GM12878 (cell line): Measurements from ENCODE around the gene AATF. TPM values are rescaled to one million over a fixed set of nuclear protein-coding genes. Genes with fewer than 3 reads are reported as not detected.

Source experiments
- ATAC-seq: fragments of 200-7000 bp; cut with Tn5 transposase; 3 replicates; pipeline ENCODE4 v1.9.1; 2020; ENCODE audit warnings: mild to moderate bottlenecking, moderate library complexity
- BruUV-seq: library from RNA; stranded (reverse); fragments of 400-500 nt; replicated peaks from 2 replicates; lab custom pipeline; 2021; lab: Mats Ljungman, UMichigan
- CTCF ChIA-PET: fragments of 300-600 bp; sonication (Branson Sonifier 250); formaldehyde crosslinking; extraction: SDS; loops from one replicate; lab custom pipeline; 2021; ENCODE audit warnings: inconsistent platforms; lab: Yijun Ruan, JAX
- POLR2A ChIA-PET: fragments of 350-600 bp; formaldehyde crosslinking; extraction: SDS; loops from one replicate; lab custom pipeline; 2021; ENCODE audit warnings: inconsistent platforms; lab: Charles Lee
- RAD21 ChIA-PET: fragments of 300-600 bp; sonication (Branson Sonifier 250); formaldehyde crosslinking; loops from one replicate; lab custom pipeline; 2023; ENCODE audit warnings: antibody characterized with exemption; ENCODE audit not compliant: unreplicated experiment; lab: Charles Lee
- SMC1A ChIA-PET: fragments of 300-600 bp; sonication (Branson Sonifier 250); formaldehyde crosslinking; loops from one replicate; lab custom pipeline; 2023; ENCODE audit not compliant: unreplicated experiment, uncharacterized antibody; lab: Charles Lee
- DNase-seq: peaks from one replicate; pipeline ENCODE4 v3.0.0-alpha.2; 2011; ENCODE audit warnings: low read depth, low spot score
- FAIRE-seq: peaks from 3 replicates; lab custom pipeline; 2011; peaks lifted over from hg19 to GRCh38; lab: Jason Lieb, UNC
- H2AFZ ChIP-seq: 2 replicates; pipeline ENCODE4 v1.6.0; 2011; ENCODE audit warnings: low read depth, low read length, control low read depth; ENCODE audit not compliant: control insufficient read depth
- H3K27ac ChIP-seq: 2 replicates; pipeline ENCODE4 v1.5.1; 2011; ENCODE audit warnings: control low read depth; ENCODE audit not compliant: control insufficient read depth, insufficient read depth
- H3K27me3 ChIP-seq, 2 experiments: replicated peaks in 1 of 2; 2 replicates each; pipeline versions ENCODE4 v1.6.0 to v1.6.1; 2011; ENCODE audit warnings: low read length in 1 of 2; ENCODE audit not compliant: control insufficient read depth in 2 of 2, insufficient read depth in 2 of 2
- H3K36me3 ChIP-seq, 2 experiments: 2 replicates each; pipeline ENCODE4 v1.5.1; 2011; ENCODE audit warnings: low read length in 1 of 2; ENCODE audit not compliant: control insufficient read depth in 2 of 2, insufficient read depth in 2 of 2
- H3K4me1 ChIP-seq: 2 replicates; pipeline ENCODE4 v1.6.1; 2011; ENCODE audit warnings: mild to moderate bottlenecking, low read length, moderate library complexity, mixed read lengths; ENCODE audit not compliant: control insufficient read depth, insufficient read depth
- H3K4me2 ChIP-seq: 2 replicates; pipeline ENCODE4 v1.6.0; 2011; ENCODE audit warnings: control low read depth; ENCODE audit not compliant: control insufficient read depth, insufficient read depth
- H3K4me3 ChIP-seq: fragments of 200-600 bp; sonication (generic); 2 replicates; pipeline ENCODE4 v1.5.1; 2016
- H3K79me2 ChIP-seq: 2 replicates; pipeline ENCODE4 v1.6.0; 2011; ENCODE audit warnings: low read length; ENCODE audit not compliant: control insufficient read depth, insufficient read depth
- H3K9ac ChIP-seq: 2 replicates; pipeline ENCODE4 v1.8.0; 2011; ENCODE audit warnings: low read length, control low read depth, mixed read lengths; ENCODE audit not compliant: control insufficient read depth, insufficient read depth
- H3K9me3 ChIP-seq: replicated peaks from 3 replicates; pipeline ENCODE4 v1.5.1; 2011; ENCODE audit warnings: mild to moderate bottlenecking, low read length; ENCODE audit not compliant: control insufficient read depth, insufficient read depth
- H4K20me1 ChIP-seq: 2 replicates; pipeline ENCODE4 v1.6.0; 2011; ENCODE audit not compliant: control insufficient read depth, insufficient read depth
- ASH2L ChIP-seq: fragments of 300-600, 200-600 bp; sonication (generic); IDR thresholded peaks from 2 replicates; pipeline ENCODE4 v1.6.1; 2017; ENCODE audit warnings: low read depth, mild to moderate bottlenecking, borderline replicate concordance
- CBFB ChIP-seq: IDR thresholded peaks from 2 replicates; pipeline ENCODE4 v1.6.1; 2016; ENCODE audit warnings: antibody characterized with exemption, low read depth
- DPF2 ChIP-seq: fragments of 450-650 bp; IDR thresholded peaks from 2 replicates; pipeline ENCODE4 v1.6.1; 2017; ENCODE audit warnings: mild to moderate bottlenecking
- EP300 ChIP-seq, 2 experiments: fragments of 150-350 bp in 1 of 2; IDR thresholded peaks; 2 replicates each; pipeline ENCODE4 v1.6.1; 2011 to 2012; ENCODE audit warnings: low read depth in 2 of 2, low read length in 2 of 2, borderline replicate concordance in 1 of 2, improper control_type of control experiment in 1 of 2, inconsistent platforms in 1 of 2; ENCODE audit not compliant: control insufficient read depth in 1 of 2
- ETV6 ChIP-seq, 2 experiments: fragments of 450-650 bp in 1 of 2; IDR thresholded peaks in 1 of 2; conservative IDR thresholded peaks in 1 of 2; 2 replicates each; pipeline ENCODE4 v1.6.1; 2014; ENCODE audit warnings: antibody characterized with exemption in 1 of 2, borderline replicate concordance in 1 of 2, low read depth in 1 of 2, mild to moderate bottlenecking in 1 of 2, moderate library complexity in 1 of 2
- FOXK2 ChIP-seq: fragments of 450-650 bp; IDR thresholded peaks from 2 replicates; pipeline ENCODE4 v1.6.1; 2017; ENCODE audit warnings: mild to moderate bottlenecking, moderate library complexity
- IRF4 ChIP-seq: IDR thresholded peaks from 2 replicates; pipeline ENCODE4 v1.6.1; 2011; ENCODE audit warnings: low read depth, low read length
- MEF2A ChIP-seq: IDR thresholded peaks from 2 replicates; pipeline ENCODE4 v1.6.1; 2011; ENCODE audit warnings: low read depth, mild to moderate bottlenecking, low read length, moderate library complexity; ENCODE audit not compliant: insufficient read depth
- NFXL1 ChIP-seq: fragments of 450-650 bp; IDR thresholded peaks from 2 replicates; pipeline ENCODE4 v1.6.1; 2017; ENCODE audit warnings: antibody characterized with exemption, mild to moderate bottlenecking, borderline replicate concordance
- NRF1 ChIP-seq: conservative IDR thresholded peaks from 2 replicates; pipeline ENCODE4 v1.6.1; 2011; ENCODE audit warnings: mild to moderate bottlenecking, low read depth, low read length, improper control_type of control experiment
- RBBP5 ChIP-seq: fragments of 200-600 bp; sonication (generic); conservative IDR thresholded peaks from 2 replicates; pipeline ENCODE4 v1.6.1; 2016
- RFX5 ChIP-seq: IDR thresholded peaks from 2 replicates; pipeline ENCODE4 v1.6.1; 2011; ENCODE audit warnings: low read depth, low read length, improper control_type of control experiment
- ZNF217 ChIP-seq: fragments of 450-650 bp; IDR thresholded peaks from 2 replicates; pipeline ENCODE4 v1.6.1; 2017; ENCODE audit warnings: antibody characterized with exemption, mild to moderate bottlenecking
- ZNF384 ChIP-seq: IDR thresholded peaks from 2 replicates; pipeline ENCODE4 v1.6.1; 2012; ENCODE audit warnings: low read depth, mild to moderate bottlenecking, low read length, improper control_type of control experiment, borderline replicate concordance
- WGBS: methylation state at CpG from one replicate; pipeline ENCODE4 v1.1.6; 2016; ENCODE audit warnings: low lambda C conversion rate; ENCODE audit not compliant: insufficient replicate concordance, insufficient coverage; ENCODE audit errors: missing lambda C conversion rate; 5-methylcytosine and 5-hydroxymethylcytosine counted together
- in situ Hi-C: fragments of 300-500 bp; cut with MboI; formaldehyde crosslinking; loops from 9 replicates; pipeline ENCODE4 v1.14.3; 2018; ENCODE audit warnings: mixed read lengths
- intact Hi-C: fragments of 100-400 bp; cut with micrococcal nuclease; formaldehyde crosslinking; loops from one replicate; pipeline ENCODE4 v1.14.2; 2022; ENCODE audit not compliant: unreplicated experiment
- polyA plus RNA-seq, 11 experiments: library from polyadenylated mRNA; depleted of rRNA in 4 of 11; unstranded in 6 of 11; stranded (reverse) in 5 of 11; fragments of >200 nt; fragmentation: Nextera tagmentation in 4 of 11; fragmentation: Illumina TruSeq in 1 of 11; extraction: Ambion mirVana in 4 of 11; extraction: Trizol in 1 of 11; gene quantifications; 1 replicate in 1 of 11; 2 replicates in 10 of 11; pipeline versions ENCODE4 v1.2.1 to v1.2.3, GENCODE V29; 2011 to 2016; ENCODE audit warnings: inconsistent platforms in 2 of 11, missing spikeins in 2 of 11, low read depth in 1 of 11
- total RNA-seq, 4 experiments: library from RNA; depleted of rRNA in 3 of 4; stranded (reverse); fragments of >200 nt in 3 of 4; fragmentation: Illumina TruSeq in 1 of 4; extraction: Trizol in 1 of 4; gene quantifications; 2 replicates each; pipeline versions ENCODE4 v1.2.1 to v1.2.3, GENCODE V29; 2013 to 2021
- TF ChIP-seq, protein P1 (sequence below): fragments of 150-350 bp; IDR thresholded peaks from 2 replicates; pipeline ENCODE4 v1.6.1; 2014; ENCODE audit warnings: mild to moderate bottlenecking, low read depth, low read length
- TF ChIP-seq, protein P2 (sequence below): IDR thresholded peaks from 2 replicates; pipeline ENCODE4 v1.6.1; 2011; ENCODE audit warnings: borderline replicate concordance, low read depth, mild to moderate bottlenecking, moderate library complexity, low read length; ENCODE audit not compliant: insufficient read depth, poor library complexity, severe bottlenecking

AATF gene
- total and polyA plus RNA-seq, 10 of the 15 experiments (the other 5 are each of a cell fraction or from before 2014, with no cell fraction given): 36.8 to 110 (median 77.9) TPM

DNA sequence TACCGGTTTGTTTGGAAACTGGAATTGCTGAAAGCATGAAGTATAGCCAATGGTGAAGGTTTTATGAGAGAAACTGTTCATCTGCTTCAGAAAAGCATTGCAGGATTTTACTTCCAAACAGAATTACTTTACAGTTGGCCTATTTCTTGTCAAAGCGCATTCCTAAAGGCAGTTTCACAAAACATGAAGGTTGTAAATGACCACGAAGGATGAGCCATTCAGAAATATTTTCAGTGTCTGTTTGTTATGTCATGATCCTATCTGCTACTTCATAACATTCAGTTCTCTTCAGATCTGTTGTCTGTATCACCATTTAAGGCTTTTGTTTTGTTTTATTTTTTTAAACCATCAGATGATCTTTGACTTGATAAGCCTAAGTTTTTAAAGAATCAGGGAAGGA is 45.7 kb downstream of the AATF start:
- WGBS: 98% methylated on average over 3 of the region's 3 CpGs

DNA sequence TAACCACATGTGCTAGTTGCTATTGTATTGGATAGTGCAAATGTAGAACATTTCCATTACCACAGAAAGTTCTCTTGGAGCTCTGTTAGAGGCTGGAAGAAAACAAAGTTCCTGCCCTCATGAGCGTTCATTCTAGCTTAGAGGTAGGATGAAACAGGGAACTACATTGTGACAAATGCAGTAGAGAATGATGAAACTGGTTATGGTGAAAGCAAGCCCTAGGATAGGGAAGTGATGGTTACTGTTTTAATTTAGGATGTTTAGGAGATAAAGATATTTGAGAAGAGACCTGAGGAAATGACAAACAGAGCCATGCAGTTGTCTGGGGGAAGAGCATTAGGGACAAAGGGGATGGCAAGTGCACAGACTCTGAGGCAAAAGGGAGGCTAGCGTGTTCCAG is 50.7 kb downstream of the AATF start:
- Histone ChIP-seq H3K4me2 (no peak overlapping the region), H3K9ac (no peak overlapping the region), H3K79me2 (no peaks in the 10 kb centered on the region), H3K9me3 (peaks cover 3% of the 10 kb centered on the region; the same call in 2 of the 3 replicates), H3K27me3 (no peaks in the 10 kb centered on the region), H2AFZ (no peak overlapping the region), H4K20me1 (no peaks in the 10 kb centered on the region), H3K36me3 (peaks cover 2 to 35% of the 10 kb centered on the region in 2 experiments), H3K4me3 (no peak overlapping the region), H3K27ac (no peak overlapping the region), H3K4me1 (no peaks in the 10 kb centered on the region)
- SMC1A ChIA-PET: no interaction called here
- POLR2A ChIA-PET: no interaction called here
- ATAC-seq (no peak), DNase-seq (no peak), FAIRE-seq (no peak)
- RAD21 ChIA-PET: no interaction called here
- CTCF ChIA-PET: no interaction called here
- intact Hi-C loops: no loop called here
- in situ Hi-C loops: no loop called here
- 95% methylated on average over 2 of the region's 2 CpGs for WGBS
- BruUV-seq: no TSS peak
- no peak for TF ChIP-seq IRF4
- no peak for TF ChIP-seq NFXL1
- TF ChIP-seq MEF2A: no peak
- no peak for TF ChIP-seq EP300 (IDR thresholded peaks at IDR 0.05; ENCODE audit: borderline replicate concordance in 1 of 2, control insufficient read depth in 1 of 2, low read depth in 2 of 2, low read length in 2 of 2)
- TF ChIP-seq RBBP5: no peak
- no peak for TF ChIP-seq RFX5
- TF ChIP-seq, protein P1, sequence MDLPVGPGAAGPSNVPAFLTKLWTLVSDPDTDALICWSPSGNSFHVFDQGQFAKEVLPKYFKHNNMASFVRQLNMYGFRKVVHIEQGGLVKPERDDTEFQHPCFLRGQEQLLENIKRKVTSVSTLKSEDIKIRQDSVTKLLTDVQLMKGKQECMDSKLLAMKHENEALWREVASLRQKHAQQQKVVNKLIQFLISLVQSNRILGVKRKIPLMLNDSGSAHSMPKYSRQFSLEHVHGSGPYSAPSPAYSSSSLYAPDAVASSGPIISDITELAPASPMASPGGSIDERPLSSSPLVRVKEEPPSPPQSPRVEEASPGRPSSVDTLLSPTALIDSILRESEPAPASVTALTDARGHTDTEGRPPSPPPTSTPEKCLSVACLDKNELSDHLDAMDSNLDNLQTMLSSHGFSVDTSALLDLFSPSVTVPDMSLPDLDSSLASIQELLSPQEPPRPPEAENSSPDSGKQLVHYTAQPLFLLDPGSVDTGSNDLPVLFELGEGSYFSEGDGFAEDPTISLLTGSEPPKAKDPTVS: no peak
- TF ChIP-seq ETV6 (conservative IDR thresholded peaks at IDR 0.05 in 1 of 2, IDR thresholded peaks at IDR 0.05 in 1 of 2; ENCODE audit: borderline replicate concordance in 1 of 2, low read depth in 1 of 2): no peak
- TF ChIP-seq CBFB: no peak
- no peak for TF ChIP-seq NRF1
- TF ChIP-seq DPF2: no peak
- TF ChIP-seq ZNF384: no peak
- TF ChIP-seq FOXK2: no peak

More for the DNA sequence above, 45.7 kb downstream of the AATF start:
- Histone ChIP-seq H2AFZ (no peak overlapping the region), H3K4me3 (no peak overlapping the region), H3K9me3 (no peaks in the 10 kb centered on the region; the same call in 1 of the 3 replicates), H4K20me1 (no peaks in the 10 kb centered on the region), H3K27ac (no peak overlapping the region), H3K9ac (no peak overlapping the region), H3K27me3 (no peaks in the 10 kb centered on the region), H3K36me3 (peaks cover 2 to 43% of the 10 kb centered on the region in 2 experiments), H3K4me1 (no peaks in the 10 kb centered on the region), H3K79me2 (no peaks in the 10 kb centered on the region), H3K4me2 (no peak overlapping the region)
- FAIRE-seq: no peak
- DNase-seq: no peak
- in situ Hi-C loops (no loop called here), intact Hi-C loops (no loop called here)
- POLR2A ChIA-PET: no interaction called here
- ATAC-seq: no peak
- RAD21 ChIA-PET: no interaction called here
- CTCF ChIA-PET: interaction anchor here (0.7 kb wide), 1 partner anchor 53 kb away, joined by 3 read pairs; no protein-coding TSS in a partner anchor
- SMC1A ChIA-PET: interaction anchor here (0.9 to 1.6 kb wide), 3 partner anchors 23 to 41 kb away, joined by 3 to 4 read pairs (median 4); no protein-coding TSS in a partner anchor
- no TSS peak for BruUV-seq
- TF ChIP-seq ASH2L (no peak), ZNF217 (no peak)
- TF ChIP-seq, protein P2, sequence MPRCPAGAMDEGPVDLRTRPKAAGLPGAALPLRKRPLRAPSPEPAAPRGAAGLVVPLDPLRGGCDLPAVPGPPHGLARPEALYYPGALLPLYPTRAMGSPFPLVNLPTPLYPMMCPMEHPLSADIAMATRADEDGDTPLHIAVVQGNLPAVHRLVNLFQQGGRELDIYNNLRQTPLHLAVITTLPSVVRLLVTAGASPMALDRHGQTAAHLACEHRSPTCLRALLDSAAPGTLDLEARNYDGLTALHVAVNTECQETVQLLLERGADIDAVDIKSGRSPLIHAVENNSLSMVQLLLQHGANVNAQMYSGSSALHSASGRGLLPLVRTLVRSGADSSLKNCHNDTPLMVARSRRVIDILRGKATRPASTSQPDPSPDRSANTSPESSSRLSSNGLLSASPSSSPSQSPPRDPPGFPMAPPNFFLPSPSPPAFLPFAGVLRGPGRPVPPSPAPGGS: no peak
